GM12873 (cell line): ENCODE measurements around the gene ADA.

Source experiments
- CTCF ChIP-seq: IDR thresholded peaks from 2 replicates; pipeline ENCODE4 v1.5.1; 2012; ENCODE audit warnings: low read depth, mild to moderate bottlenecking, moderate library complexity, low read length, control low read depth; ENCODE audit not compliant: insufficient read depth; ENCODE audit errors: missing control alignments

ADA gene

GRCh38 chr20:44585057-44585963 lies 66.2 kb downstream of the ADA start:
- TF ChIP-seq CTCF = no peak

- TF ChIP-seq CTCF = peak; percentile 23
These were observed 67.3 kb downstream of the ADA start for GRCh38 chr20:44584162-44584561.

- TF ChIP-seq CTCF = no peak
These were observed 68.3 kb downstream of the ADA start for GRCh38 chr20:44583157-44583556.

GRCh38 chr20:44582311-44583025 lies 69.0 kb downstream of the ADA start, which contains the start of gene PKIG:
Gene PKIG (plus strand): TSS chr20:44582579. CDS start chr20:44614557, 31,978 bp downstream.
- TF ChIP-seq CTCF = no peak

GRCh38 chr20:44581515-44581914 lies 70.0 kb downstream of the ADA start:
- no peak for TF ChIP-seq CTCF

- TF ChIP-seq CTCF = no peak
These were observed 70.8 kb downstream of the ADA start for GRCh38 chr20:44580581-44581268.
